ENCODE data around the gene HERC2.

HERC2 gene

GRCh38 chr15:28109626-28110455 is 212.1 kb downstream of the HERC2 start:
- no peak for DNase-seq

GRCh38 chr15:28107904-28108275 is 214.1 kb downstream of the HERC2 start:
- DNase-seq, result no peak

- no peak for DNase-seq
Observed at GRCh38 chr15:28107111-28107903, 214.7 kb downstream of the HERC2 start.

GRCh38 chr15:28106294-28107110 is 215.5 kb downstream of the HERC2 start:
- no peak for DNase-seq

GRCh38 chr15:28105793-28106192 is 216.2 kb downstream of the HERC2 start:
- DNase-seq, result no peak

GRCh38 chr15:28105224-28105791 is 216.7 kb downstream of the HERC2 start:
- DNase-seq, result no peak

- no peak for DNase-seq
Observed at GRCh38 chr15:28104326-28104725, 217.7 kb downstream of the HERC2 start.

GRCh38 chr15:28103831-28104230 is 218.1 kb downstream of the HERC2 start:
- no peak for DNase-seq

GRCh38 chr15:28101983-28102441 is 220.0 kb downstream of the HERC2 start:
- DNase-seq, result no peak

GRCh38 chr15:28101201-28101600 is 220.8 kb downstream of the HERC2 start:
- DNase-seq, result no peak

- no peak for DNase-seq
Observed at GRCh38 chr15:28100516-28101195, 221.3 kb downstream of the HERC2 start.

- no peak for DNase-seq
Observed at GRCh38 chr15:28099555-28100140, 222.3 kb downstream of the HERC2 start.

- peak; percentile 55 for DNase-seq
Observed at GRCh38 chr15:28098766-28099554, 223.0 kb downstream of the HERC2 start, which contains the start of gene OCA2. Gene OCA2 (minus strand): TSS chr15:28099315. CDS start chr15:28081874, 17,441 bp downstream.

GRCh38 chr15:28098360-28098765 is 223.6 kb downstream of the HERC2 start:
- DNase-seq, result no peak

- DNase-seq, result no peak
Observed at GRCh38 chr15:28097656-28098359, 224.2 kb downstream of the HERC2 start.

GRCh38 chr15:28096670-28097431 is 225.1 kb downstream of the HERC2 start:
- DNase-seq, result no peak

GRCh38 chr15:28096411-28096669 is 225.6 kb downstream of the HERC2 start:
- no peak for DNase-seq

- no peak for DNase-seq
Observed at GRCh38 chr15:28094732-28095521, 227.1 kb downstream of the HERC2 start.

Measured in CD4-positive, alpha-beta T cell treated with Interleukin-17A for 1 hour (primary cell).